ENCODE results near the gene NOLC1.

NOLC1 gene

GRCh38 chr10:102120142-102120990 is 31.8 kb upstream of the NOLC1 start, which contains the start of gene LDB1:
Gene LDB1, minus strand, starts transcription at chr10:102120368. Its CDS starts 258 bp downstream, at chr10:102120110.
- Histone ChIP-seq H2AFZ (ENCODE audit: low read depth, low read length) (peak within 1 kb of the TSS; percentile 36), H2BK120ac (ENCODE audit: low read depth, low read length) (peak within 1 kb of the TSS; percentile 93), H3K9ac (ENCODE audit: low read length) (peak within 1 kb of the TSS; percentile 95), H3K27me3 (ENCODE audit: control insufficient read depth in 1 of 2, insufficient read depth in 1 of 2, low read length in 2 of 2) (no peaks in the 10 kb centered on the region), H3K4ac (ENCODE audit: low read depth in 1 of 2, low read length in 2 of 2) (peak within 1 kb of the TSS; percentile 87 to 92), H3K18ac (ENCODE audit: low read depth in 1 of 2, low read length in 2 of 2) (peak within 1 kb of the TSS; percentile 97 to 98), H3K23ac (ENCODE audit: low read length in 2 of 2) (peak within 1 kb of the TSS; percentile 39 to 75), H2AK5ac (ENCODE audit: low read length, severe bottlenecking) (peak within 1 kb of the TSS; percentile 86), H4K91ac (ENCODE audit: low read length) (peak within 1 kb of the TSS; percentile 99), H3K14ac (ENCODE audit: low read length in 2 of 2) (peak within 1 kb of the TSS; percentile 89 to 99), H4K8ac (ENCODE audit: low read length) (peak within 1 kb of the TSS; percentile 99), H3K27ac (ENCODE audit: low read length, poor library complexity, severe bottlenecking) (peak within 1 kb of the TSS; percentile 98), H2BK5ac (ENCODE audit: low read depth, low read length, poor library complexity, severe bottlenecking) (peak within 1 kb of the TSS; percentile 67), H3K79me1 (replicated peaks; ENCODE audit: low read length, poor library complexity, severe bottlenecking) (no peaks in the 10 kb centered on the region), H3K4me2 (ENCODE audit: low read length, poor library complexity, severe bottlenecking) (peak within 1 kb of the TSS; percentile 95), H3K9me3 (ENCODE audit: control insufficient read depth, low read length) (no peaks in the 10 kb centered on the region), H3K4me1 (ENCODE audit: control insufficient read depth, insufficient read depth, low read depth, low read length) (peaks cover 35% of the 10 kb centered on the region), H3K4me3 (ENCODE audit: insufficient read depth in 1 of 2, low read depth in 1 of 2, low read length in 2 of 2) (peak within 1 kb of the TSS; percentile 81 to 88), H2BK12ac (ENCODE audit: low read length in 2 of 2) (peak within 1 kb of the TSS; percentile 45 to 91), H2BK15ac (ENCODE audit: low read depth, poor library complexity, severe bottlenecking) (peak within 1 kb of the TSS; percentile 85), H3K36me3 (ENCODE audit: control insufficient read depth in 1 of 2, insufficient read depth in 2 of 2, low read depth in 1 of 2, low read length in 2 of 2) (no peaks in the 10 kb centered on the region)
- DNase-seq: peak; percentile 91
- WGBS: under 1% methylated on average over 81 of the region's 104 CpGs

GRCh38 chr10:102120991-102121738 is 31.0 kb upstream of the NOLC1 start:
- Histone ChIP-seq H3K79me1 (replicated peaks; ENCODE audit: low read length, poor library complexity, severe bottlenecking) (no peaks in the 10 kb centered on the region), H2BK120ac (ENCODE audit: low read depth, low read length) (peak overlapping the region; percentile 93), H2BK12ac (ENCODE audit: low read length in 2 of 2) (peak overlapping the region; percentile 90 to 91), H3K9me3 (ENCODE audit: control insufficient read depth, low read length) (no peaks in the 10 kb centered on the region), H3K27me3 (ENCODE audit: control insufficient read depth in 1 of 2, insufficient read depth in 1 of 2, low read length in 2 of 2) (no peaks in the 10 kb centered on the region), H4K91ac (ENCODE audit: low read length) (peak overlapping the region; percentile 99), H3K4ac (ENCODE audit: low read depth in 1 of 2, low read length in 2 of 2) (peak overlapping the region; percentile 92), H3K36me3 (ENCODE audit: control insufficient read depth in 1 of 2, insufficient read depth in 2 of 2, low read depth in 1 of 2, low read length in 2 of 2) (no peaks in the 10 kb centered on the region), H3K14ac (ENCODE audit: low read length in 2 of 2) (peak overlapping the region; percentile 38 to 82), H2AK5ac (ENCODE audit: low read length, severe bottlenecking) (peak overlapping the region; percentile 86), H2AFZ (ENCODE audit: low read depth, low read length) (peak overlapping the region; percentile 36), H3K23ac (ENCODE audit: low read length in 2 of 2) (peak overlapping the region in 1 of 2 experiments; percentile 39), H3K18ac (ENCODE audit: low read depth in 1 of 2, low read length in 2 of 2) (peak overlapping the region; percentile 79 to 98), H3K4me2 (ENCODE audit: low read length, poor library complexity, severe bottlenecking) (peak overlapping the region; percentile 95), H3K4me1 (ENCODE audit: control insufficient read depth, insufficient read depth, low read depth, low read length) (peaks cover 33% of the 10 kb centered on the region), H4K8ac (ENCODE audit: low read length) (peak overlapping the region; percentile 99), H2BK15ac (ENCODE audit: low read depth, poor library complexity, severe bottlenecking) (peak overlapping the region; percentile 85), H3K9ac (ENCODE audit: low read length) (peak overlapping the region; percentile 95), H3K4me3 (ENCODE audit: insufficient read depth in 1 of 2, low read depth in 1 of 2, low read length in 2 of 2) (peak overlapping the region; percentile 81 to 88), H3K27ac (ENCODE audit: low read length, poor library complexity, severe bottlenecking) (peak overlapping the region; percentile 97), H2BK5ac (ENCODE audit: low read depth, low read length, poor library complexity, severe bottlenecking) (peak overlapping the region; percentile 67)
- WGBS: 0% methylated on average over 2 of the region's 15 CpGs
- DNase-seq: peak; percentile 91

GRCh38 chr10:102121739-102122372 is 30.3 kb upstream of the NOLC1 start:
- Histone ChIP-seq H3K18ac (ENCODE audit: low read depth in 1 of 2, low read length in 2 of 2) (peak overlapping the region; percentile 23 to 79), H2BK5ac (ENCODE audit: low read depth, low read length, poor library complexity, severe bottlenecking) (peak overlapping the region; percentile 49), H4K8ac (ENCODE audit: low read length) (peak overlapping the region; percentile 47), H2BK15ac (ENCODE audit: low read depth, poor library complexity, severe bottlenecking) (peak overlapping the region; percentile 39), H3K14ac (ENCODE audit: low read length in 2 of 2) (peak overlapping the region in 1 of 2 experiments; percentile 26), H3K4me3 (ENCODE audit: insufficient read depth in 1 of 2, low read depth in 1 of 2, low read length in 2 of 2) (peak overlapping the region in 1 of 2 experiments; percentile 88), H3K9ac (ENCODE audit: low read length) (peak overlapping the region; percentile 95), H3K27ac (ENCODE audit: low read length, poor library complexity, severe bottlenecking) (peak overlapping the region; percentile 97), H3K4ac (ENCODE audit: low read depth in 1 of 2, low read length in 2 of 2) (peak overlapping the region; percentile 73 to 92), H2BK120ac (ENCODE audit: low read depth, low read length) (peak overlapping the region; percentile 86), H3K79me1 (replicated peaks; ENCODE audit: low read length, poor library complexity, severe bottlenecking) (no peaks in the 10 kb centered on the region), H2AFZ (ENCODE audit: low read depth, low read length) (no peak overlapping the region), H3K27me3 (ENCODE audit: control insufficient read depth in 1 of 2, insufficient read depth in 1 of 2, low read length in 2 of 2) (no peaks in the 10 kb centered on the region), H3K4me1 (ENCODE audit: control insufficient read depth, insufficient read depth, low read depth, low read length) (peaks cover 30% of the 10 kb centered on the region), H2AK5ac (ENCODE audit: low read length, severe bottlenecking) (peak overlapping the region; percentile 86), H3K23ac (ENCODE audit: low read length in 2 of 2) (peak overlapping the region in 1 of 2 experiments; percentile 32), H3K36me3 (ENCODE audit: control insufficient read depth in 1 of 2, insufficient read depth in 2 of 2, low read depth in 1 of 2, low read length in 2 of 2) (no peaks in the 10 kb centered on the region), H3K9me3 (ENCODE audit: control insufficient read depth, low read length) (no peaks in the 10 kb centered on the region), H3K4me2 (ENCODE audit: low read length, poor library complexity, severe bottlenecking) (peak overlapping the region; percentile 95), H2BK12ac (ENCODE audit: low read length in 2 of 2) (peak overlapping the region; percentile 49 to 90), H4K91ac (ENCODE audit: low read length) (peak overlapping the region; percentile 99)
- WGBS: 32% methylated on average over 5 of the region's 6 CpGs
- DNase-seq: peak; percentile 80
